ENCODE data around the gene RAB15. TPM values are rescaled to one million over a fixed set of nuclear protein-coding genes. Genes with fewer than 3 reads are reported as not detected.
A peak's percentile ranks its signal among the peaks of the same experiment; 100 is the strongest.

The RAB15 gene
- total and polyA plus RNA-seq, 2 experiments from 2014 or later = 33.8 to 38.7 TPM

DNA sequence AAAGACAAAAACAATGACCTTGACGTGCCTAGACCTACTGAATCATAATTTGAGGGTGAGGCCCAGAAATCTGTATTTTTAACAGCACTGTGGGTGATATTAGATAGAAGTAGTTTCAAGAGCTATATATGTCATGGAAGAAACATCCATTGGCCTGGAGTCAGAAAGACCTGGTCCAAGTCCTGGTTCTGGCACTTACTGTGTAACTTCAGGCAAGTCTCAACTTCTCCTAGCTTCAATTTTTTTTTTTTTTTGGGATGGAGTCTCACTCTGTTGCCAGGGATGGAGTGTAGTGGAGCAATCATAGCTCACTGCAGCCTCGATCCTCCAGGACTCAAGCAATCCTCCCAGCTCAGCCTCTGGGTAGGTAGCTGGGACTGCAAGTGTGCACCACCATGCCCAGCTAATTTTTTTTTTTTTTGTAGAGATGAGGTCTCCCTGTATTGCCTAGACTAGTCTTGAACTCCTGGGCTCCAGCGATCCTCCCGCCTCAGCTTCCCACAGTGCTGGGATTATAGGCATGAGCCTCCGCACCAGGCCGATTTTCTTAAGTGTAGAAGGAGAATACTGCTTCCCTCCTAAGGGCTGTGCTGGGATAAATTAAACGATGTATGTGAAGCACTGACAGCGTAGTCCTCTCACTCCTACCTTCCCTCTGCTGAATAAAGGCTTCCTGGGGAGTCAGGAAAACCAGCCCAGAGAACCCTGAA is 15.3 kb downstream of the RAB15 start:
- peaks cover 13% of the 10 kb centered on the region for H3K79me2 ChIP-seq
- H3K9me3 ChIP-seq (ENCODE audit: low read depth) = no peaks in the 10 kb centered on the region
- H3K4me2 ChIP-seq = no peak overlapping the region
- H2AFZ ChIP-seq = no peak overlapping the region
- no peaks in the 10 kb centered on the region for H4K20me1 ChIP-seq (ENCODE audit: insufficient read depth, poor library complexity, severe bottlenecking)
- no peaks in the 10 kb centered on the region for H3K9me2 ChIP-seq (replicated peaks; ENCODE audit: insufficient read depth)
- 93% methylated on average over 8 of the region's 8 CpGs for WGBS (ENCODE audit: low lambda C conversion rate, missing lambda C conversion rate)
- H3K27ac ChIP-seq = no peak overlapping the region
- no peaks in the 10 kb centered on the region for H3K27me3 ChIP-seq
- H3K4me1 ChIP-seq (ENCODE audit: insufficient read depth) = no peaks in the 10 kb centered on the region
- no peak for DNase-seq (ENCODE audit: low spot score)
- no peaks in the 10 kb centered on the region for H3K36me3 ChIP-seq (replicated peaks; ENCODE audit: insufficient read depth, low read depth)
- no peak overlapping the region for H3K4me3 ChIP-seq
- TF ChIP-seq EZH2 (IDR thresholded peaks at IDR 0.05; ENCODE audit: borderline replicate concordance) (no peak), CTCF (IDR thresholded peaks at IDR 0.05; ENCODE audit: poor library complexity) (no peak), EZH2phosphoT487 (IDR thresholded peaks at IDR 0.05; ENCODE audit: low read depth, severe bottlenecking, unreplicated experiment) (no peak)

- H4K20me1 ChIP-seq (ENCODE audit: insufficient read depth, poor library complexity, severe bottlenecking) = no peaks in the 10 kb centered on the region
- H3K36me3 ChIP-seq (replicated peaks; ENCODE audit: insufficient read depth, low read depth) = no peaks in the 10 kb centered on the region
- H3K27me3 ChIP-seq = no peaks in the 10 kb centered on the region
- H3K4me1 ChIP-seq (ENCODE audit: insufficient read depth) = no peaks in the 10 kb centered on the region
- H3K79me2 ChIP-seq = peaks cover 5% of the 10 kb centered on the region
- H3K9me3 ChIP-seq (ENCODE audit: low read depth) = no peaks in the 10 kb centered on the region
- peak; percentile 48 for DNase-seq (ENCODE audit: low spot score)
- no peak for TF ChIP-seq CTCF (IDR thresholded peaks at IDR 0.05; ENCODE audit: poor library complexity)
- H3K4me2 ChIP-seq = no peak overlapping the region
- peak overlapping the region; percentile 16 for H3K27ac ChIP-seq
- no peak overlapping the region for H3K4me3 ChIP-seq
- no peak overlapping the region for H2AFZ ChIP-seq
- no peaks in the 10 kb centered on the region for H3K9me2 ChIP-seq (replicated peaks; ENCODE audit: insufficient read depth)
- 59% methylated on average over 6 of the region's 6 CpGs for WGBS (ENCODE audit: low lambda C conversion rate, missing lambda C conversion rate)
Measured at GRCh38 chr14:64955297-64955696, 16.8 kb downstream of the RAB15 start.

GRCh38 chr14:64954491-64955240 is 17.5 kb downstream of the RAB15 start:
- TF ChIP-seq CTCF (IDR thresholded peaks at IDR 0.05; ENCODE audit: poor library complexity) = no peak
- no peak for TF ChIP-seq EZH2 (IDR thresholded peaks at IDR 0.05; ENCODE audit: borderline replicate concordance)
- no peak for TF ChIP-seq EZH2phosphoT487 (IDR thresholded peaks at IDR 0.05; ENCODE audit: low read depth, severe bottlenecking, unreplicated experiment)
- peak overlapping the region; percentile 16 for H3K27ac ChIP-seq
- H3K27me3 ChIP-seq = no peaks in the 10 kb centered on the region
- no peak for DNase-seq (ENCODE audit: low spot score)
- no peak overlapping the region for H3K4me3 ChIP-seq
- no peaks in the 10 kb centered on the region for H3K4me1 ChIP-seq (ENCODE audit: insufficient read depth)
- no peaks in the 10 kb centered on the region for H4K20me1 ChIP-seq (ENCODE audit: insufficient read depth, poor library complexity, severe bottlenecking)
- no peaks in the 10 kb centered on the region for H3K9me2 ChIP-seq (replicated peaks; ENCODE audit: insufficient read depth)
- peaks cover 3% of the 10 kb centered on the region for H3K79me2 ChIP-seq
- no peaks in the 10 kb centered on the region for H3K9me3 ChIP-seq (ENCODE audit: low read depth)
- H3K36me3 ChIP-seq (replicated peaks; ENCODE audit: insufficient read depth, low read depth) = no peaks in the 10 kb centered on the region
- no peak overlapping the region for H2AFZ ChIP-seq
- H3K4me2 ChIP-seq = no peak overlapping the region
- 94% methylated on average over 9 of the region's 9 CpGs for WGBS (ENCODE audit: low lambda C conversion rate, missing lambda C conversion rate)

All from hepatocyte (in vitro differentiated cells).